ENCODE measurements around the gene RPL13A. TPM values are rescaled to one million over a fixed set of nuclear protein-coding genes. Genes with fewer than 3 reads are reported as not detected.

RPL13A gene
- total and polyA plus RNA-seq, 2 of the 13 experiments (the other 11 are each of a cell fraction or from before 2014, with no cell fraction given) = 2,601 to 3,407 TPM

DNA sequence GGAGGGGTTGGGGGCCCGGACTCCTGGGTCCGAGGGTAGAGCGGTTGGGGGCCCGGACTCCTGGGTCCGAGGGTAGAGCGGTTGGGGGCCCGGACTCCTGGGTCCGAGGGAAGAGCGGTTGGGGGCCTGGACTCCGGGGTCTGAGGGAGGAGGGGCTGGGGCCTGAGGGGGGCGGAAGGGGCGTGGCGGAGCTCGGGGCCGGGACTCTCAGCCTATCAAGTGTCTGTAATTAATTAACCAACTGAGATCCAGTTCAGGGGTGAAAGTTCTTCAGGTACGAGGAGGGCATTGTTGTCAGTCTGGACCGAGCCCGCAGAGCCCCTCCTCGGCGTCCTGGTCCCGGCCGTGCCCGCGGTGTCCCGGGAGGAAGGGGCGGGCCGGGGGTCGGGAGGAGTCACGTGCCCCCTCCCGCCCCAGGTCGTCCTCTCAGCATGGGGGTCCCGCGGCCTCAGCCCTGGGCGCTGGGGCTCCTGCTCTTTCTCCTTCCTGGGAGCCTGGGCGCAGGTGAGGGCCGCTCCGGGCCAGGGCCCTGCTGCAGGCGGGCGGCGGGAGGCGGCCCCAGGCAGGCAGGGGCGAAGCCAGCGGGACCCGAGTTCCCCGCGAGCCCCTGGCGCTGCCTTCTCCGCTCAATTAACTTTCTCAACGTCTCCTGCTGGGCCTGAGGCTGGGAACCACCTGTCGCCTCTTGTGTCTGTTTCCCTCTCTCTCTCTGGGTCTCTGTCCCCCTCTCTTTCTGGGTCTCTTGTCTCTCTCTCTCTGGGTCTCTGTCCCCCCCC, 25.8 kb downstream of the RPL13A start (continued):
- peak; percentile 74 for TF ChIP-seq HNF1A (IDR thresholded peaks at IDR 0.05; ENCODE audit: low read depth)
- TF ChIP-seq HNF1A (CRISPR knock-in tag; IDR thresholded peaks at IDR 0.05; ENCODE audit: borderline replicate concordance) = peak; percentile 94
- peak; percentile 52; the same call in 1 of the 2 replicates for TF ChIP-seq BHLHE40 (IDR thresholded peaks at IDR 0.05; ENCODE audit: low read length)
- TF ChIP-seq, protein P1, sequence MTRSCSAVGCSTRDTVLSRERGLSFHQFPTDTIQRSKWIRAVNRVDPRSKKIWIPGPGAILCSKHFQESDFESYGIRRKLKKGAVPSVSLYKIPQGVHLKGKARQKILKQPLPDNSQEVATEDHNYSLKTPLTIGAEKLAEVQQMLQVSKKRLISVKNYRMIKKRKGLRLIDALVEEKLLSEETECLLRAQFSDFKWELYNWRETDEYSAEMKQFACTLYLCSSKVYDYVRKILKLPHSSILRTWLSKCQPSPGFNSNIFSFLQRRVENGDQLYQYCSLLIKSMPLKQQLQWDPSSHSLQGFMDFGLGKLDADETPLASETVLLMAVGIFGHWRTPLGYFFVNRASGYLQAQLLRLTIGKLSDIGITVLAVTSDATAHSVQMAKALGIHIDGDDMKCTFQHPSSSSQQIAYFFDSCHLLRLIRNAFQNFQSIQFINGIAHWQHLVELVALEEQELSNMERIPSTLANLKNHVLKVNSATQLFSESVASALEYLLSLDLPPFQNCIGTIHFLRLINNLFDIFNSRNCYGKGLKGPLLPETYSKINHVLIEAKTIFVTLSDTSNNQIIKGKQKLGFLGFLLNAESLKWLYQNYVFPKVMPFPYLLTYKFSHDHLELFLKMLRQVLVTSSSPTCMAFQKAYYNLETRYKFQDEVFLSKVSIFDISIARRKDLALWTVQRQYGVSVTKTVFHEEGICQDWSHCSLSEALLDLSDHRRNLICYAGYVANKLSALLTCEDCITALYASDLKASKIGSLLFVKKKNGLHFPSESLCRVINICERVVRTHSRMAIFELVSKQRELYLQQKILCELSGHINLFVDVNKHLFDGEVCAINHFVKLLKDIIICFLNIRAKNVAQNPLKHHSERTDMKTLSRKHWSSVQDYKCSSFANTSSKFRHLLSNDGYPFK (CRISPR knock-in tag; IDR thresholded peaks at IDR 0.05; ENCODE audit: borderline replicate concordance) = no peak
- no peak for TF ChIP-seq MZF1 (CRISPR knock-in tag; IDR thresholded peaks at IDR 0.05; ENCODE audit: borderline replicate concordance)
- TF ChIP-seq ZNF331 (CRISPR knock-in tag; IDR thresholded peaks at IDR 0.05) = peak; percentile 79
- TF ChIP-seq KLF6 (CRISPR knock-in tag; IDR thresholded peaks at IDR 0.05) = peak; percentile 63
- peak; percentile 91 to 97 for TF ChIP-seq POLR2A (IDR thresholded peaks at IDR 0.05; ENCODE audit: insufficient read depth in 1 of 2, low read depth in 2 of 2, low read length in 2 of 2)
- no peak for TF ChIP-seq GTF2F1 (IDR thresholded peaks at IDR 0.05; ENCODE audit: low read length)
- 0 out of 2 replicates have a peak, but pooled peaks have one; percentile 28 for TF ChIP-seq ZNF230 (CRISPR knock-in tag; IDR thresholded peaks at IDR 0.05)
- TF ChIP-seq ZNF274 (CRISPR knock-in tag; IDR thresholded peaks at IDR 0.05) = peak; percentile 55; the same call in 1 of the 2 replicates
- TF ChIP-seq TCF12 (IDR thresholded peaks at IDR 0.05) = no peak
- peak; percentile 59 for TF ChIP-seq TCF12 (CRISPR knock-in tag; IDR thresholded peaks at IDR 0.05)
- TF ChIP-seq, protein P2, sequence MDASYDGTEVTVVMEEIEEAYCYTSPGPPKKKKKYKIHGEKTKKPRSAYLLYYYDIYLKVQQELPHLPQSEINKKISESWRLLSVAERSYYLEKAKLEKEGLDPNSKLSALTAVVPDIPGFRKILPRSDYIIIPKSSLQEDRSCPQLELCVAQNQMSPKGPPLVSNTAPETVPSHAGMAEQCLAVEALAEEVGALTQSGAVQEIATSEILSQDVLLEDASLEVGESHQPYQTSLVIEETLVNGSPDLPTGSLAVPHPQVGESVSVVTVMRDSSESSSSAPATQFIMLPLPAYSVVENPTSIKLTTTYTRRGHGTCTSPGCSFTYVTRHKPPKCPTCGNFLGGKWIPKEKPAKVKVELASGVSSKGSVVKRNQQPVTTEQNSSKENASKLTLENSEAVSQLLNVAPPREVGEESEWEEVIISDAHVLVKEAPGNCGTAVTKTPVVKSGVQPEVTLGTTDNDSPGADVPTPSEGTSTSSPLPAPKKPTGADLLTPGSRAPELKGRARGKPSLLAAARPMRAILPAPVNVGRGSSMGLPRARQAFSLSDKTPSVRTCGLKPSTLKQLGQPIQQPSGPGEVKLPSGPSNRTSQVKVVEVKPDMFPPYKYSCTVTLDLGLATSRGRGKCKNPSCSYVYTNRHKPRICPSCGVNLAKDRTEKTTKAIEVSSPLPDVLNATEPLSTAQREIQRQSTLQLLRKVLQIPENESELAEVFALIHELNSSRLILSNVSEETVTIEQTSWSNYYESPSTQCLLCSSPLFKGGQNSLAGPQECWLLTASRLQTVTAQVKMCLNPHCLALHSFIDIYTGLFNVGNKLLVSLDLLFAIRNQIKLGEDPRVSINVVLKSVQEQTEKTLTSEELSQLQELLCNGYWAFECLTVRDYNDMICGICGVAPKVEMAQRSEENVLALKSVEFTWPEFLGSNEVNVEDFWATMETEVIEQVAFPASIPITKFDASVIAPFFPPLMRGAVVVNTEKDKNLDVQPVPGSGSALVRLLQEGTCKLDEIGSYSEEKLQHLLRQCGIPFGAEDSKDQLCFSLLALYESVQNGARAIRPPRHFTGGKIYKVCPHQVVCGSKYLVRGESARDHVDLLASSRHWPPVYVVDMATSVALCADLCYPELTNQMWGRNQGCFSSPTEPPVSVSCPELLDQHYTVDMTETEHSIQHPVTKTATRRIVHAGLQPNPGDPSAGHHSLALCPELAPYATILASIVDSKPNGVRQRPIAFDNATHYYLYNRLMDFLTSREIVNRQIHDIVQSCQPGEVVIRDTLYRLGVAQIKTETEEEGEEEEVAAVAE (CRISPR knock-in tag; IDR thresholded peaks at IDR 0.05; ENCODE audit: borderline replicate concordance) = 0 out of 2 replicates have a peak, but pooled peaks have one; percentile 15
- peak; percentile 50; the same call in 1 of the 2 replicates for TF ChIP-seq YEATS2 (CRISPR knock-in tag; IDR thresholded peaks at IDR 0.05; ENCODE audit: borderline replicate concordance)
- no peak for TF ChIP-seq SMC3 (IDR thresholded peaks at IDR 0.05; ENCODE audit: low read length)
- TF ChIP-seq NR2F6 (IDR thresholded peaks at IDR 0.05) = no peak
- TF ChIP-seq NR2F6 (CRISPR knock-in tag; IDR thresholded peaks at IDR 0.05) = peak; percentile 70

All from HepG2 (cell line).